A673 (cell line): ENCODE results near the gene PRDM16. TPM values are rescaled to one million over a fixed set of nuclear protein-coding genes. Genes with fewer than 3 reads are reported as not detected.
A peak's percentile ranks its signal among the peaks of the same experiment; 100 is the strongest.

Experiments
- BruUV-seq: library from RNA; stranded (reverse); fragments of 400-500 nt; replicated peaks from 2 replicates; lab custom pipeline; 2021; lab: Mats Ljungman, UMichigan
- CTCF ChIA-PET: fragments of 300-600 bp; sonication (Branson Sonifier 250); formaldehyde crosslinking; loops from one replicate; lab custom pipeline; 2022; ENCODE audit warnings: antibody characterized with exemption; lab: Charles Lee
- POLR2A ChIA-PET: fragments of 300-600 bp; sonication (Branson Sonifier 250); formaldehyde crosslinking; loops from one replicate; lab custom pipeline; 2022; ENCODE audit warnings: antibody characterized with exemption; ENCODE audit not compliant: low non-redundant PET; lab: Charles Lee
- DNase-seq: peaks from one replicate; pipeline ENCODE4 v3.0.0-alpha.2; 2015; ENCODE audit warnings: low spot score
- H3K27ac ChIP-seq: fragments of 200-600 bp; sonication (generic); 2 replicates; pipeline ENCODE4 v1.5.1; 2016; ENCODE audit warnings: mixed run types, low read depth, mild to moderate bottlenecking, mixed read lengths, antibody characterized with exemption, low read length; ENCODE audit not compliant: poor library complexity, severe bottlenecking
- H3K27me3 ChIP-seq: fragments of 200-600 bp; sonication (generic); replicated peaks from 2 replicates; pipeline ENCODE4 v1.6.1; 2017; ENCODE audit warnings: mixed run types, low read depth, mild to moderate bottlenecking, mixed read lengths, antibody characterized with exemption, low read length; ENCODE audit not compliant: insufficient read depth, poor library complexity
- H3K36me3 ChIP-seq: fragments of 200-600 bp; sonication (generic); 2 replicates; pipeline ENCODE4 v1.6.1; 2016; ENCODE audit warnings: mixed run types, mild to moderate bottlenecking, mixed read lengths, antibody characterized with exemption, low read length; ENCODE audit not compliant: insufficient read depth, poor library complexity, severe bottlenecking
- H3K4me1 ChIP-seq: fragments of 200-600 bp; sonication (generic); 2 replicates; pipeline ENCODE4 v1.6.1; 2017; ENCODE audit warnings: mixed run types, mild to moderate bottlenecking, mixed read lengths, antibody characterized with exemption, low read length; ENCODE audit not compliant: insufficient read depth, poor library complexity, severe bottlenecking
- H3K4me3 ChIP-seq: fragments of 200-600 bp; sonication (generic); 2 replicates; pipeline ENCODE4 v1.5.1; 2016; ENCODE audit warnings: low read depth, mixed run types, mild to moderate bottlenecking, mixed read lengths, low read length; ENCODE audit not compliant: poor library complexity, severe bottlenecking
- H3K9me3 ChIP-seq: fragments of 200-600 bp; sonication (generic); 2 replicates; pipeline ENCODE4 v1.6.1; 2016; ENCODE audit warnings: mixed run types, low read depth, mild to moderate bottlenecking, mixed read lengths, antibody characterized with exemption, low read length; ENCODE audit not compliant: poor library complexity, severe bottlenecking
- EZH2 ChIP-seq: fragments of 200-600 bp; sonication (generic); IDR thresholded peaks from 2 replicates; pipeline ENCODE4 v1.6.1; 2017; ENCODE audit warnings: borderline replicate concordance, low read depth, mild to moderate bottlenecking, mixed read lengths, antibody characterized with exemption, low read length; ENCODE audit not compliant: poor library complexity, severe bottlenecking
- intact Hi-C: fragments of 100-400 bp; cut with micrococcal nuclease; formaldehyde crosslinking; loops from one replicate; pipeline ENCODE4 v1.10.0; 2022; ENCODE audit not compliant: unreplicated experiment
- total RNA-seq: library from RNA; stranded (reverse); gene quantifications from 2 replicates; pipeline ENCODE4 v1.2.3, GENCODE V29; 2021
- TF ChIP-seq, protein P1 (sequence below): fragments of 300-800, 200-600 bp; sonication (generic); conservative IDR thresholded peaks from 2 replicates; pipeline ENCODE4 v1.5.1; 2017; ENCODE audit warnings: low read depth, mild to moderate bottlenecking, antibody characterized with exemption, low read length, moderate library complexity, mixed read lengths

Gene PRDM16
- total RNA-seq, 1 experiment from 2014 or later, result 0.49 TPM

DNA sequence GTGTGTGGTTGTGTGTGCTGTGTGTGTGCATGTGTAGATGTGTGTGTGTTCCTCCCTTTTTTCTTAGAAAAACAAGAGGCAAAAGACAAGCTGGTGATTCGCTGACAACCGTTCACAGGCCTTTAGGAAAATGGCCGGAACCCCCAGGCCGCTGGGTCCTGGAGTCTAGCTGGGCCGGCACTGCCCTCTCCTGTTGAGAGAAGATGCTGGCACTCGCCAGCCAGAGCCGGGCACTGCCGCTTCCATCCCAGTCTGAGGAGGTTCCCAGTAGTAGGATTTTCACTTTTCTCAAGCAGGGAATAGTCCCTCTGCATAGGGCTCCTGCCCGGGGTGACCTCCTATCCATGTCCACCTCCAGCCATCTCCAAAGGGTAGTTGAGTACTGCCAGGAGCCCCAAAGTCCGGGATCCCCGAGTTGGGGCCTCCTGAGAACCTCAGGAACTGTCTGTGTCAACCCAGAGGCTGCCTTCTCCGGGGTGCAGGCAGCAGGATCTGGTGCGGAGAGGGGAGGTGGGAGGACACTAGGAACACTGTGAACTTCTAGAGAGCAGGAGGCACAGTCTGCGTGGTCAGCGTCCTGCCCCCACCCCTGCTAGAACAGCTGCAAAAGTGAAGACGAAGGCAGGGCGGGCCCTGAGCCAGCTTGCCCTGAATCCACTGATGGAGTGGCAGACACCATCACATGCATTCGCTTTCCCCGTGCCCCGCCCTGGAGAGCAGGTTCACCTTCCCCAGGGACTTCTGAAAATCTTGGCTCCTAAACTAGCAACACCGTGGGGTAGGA is 341.3 kb downstream of the PRDM16 start:
- POLR2A ChIA-PET, result no interaction called here
- Histone ChIP-seq H3K4me3 (no peak overlapping the region), H3K36me3 (no peaks in the 10 kb centered on the region), H3K4me1 (no peaks in the 10 kb centered on the region), H3K27me3 (no peaks in the 10 kb centered on the region), H3K9me3 (no peaks in the 10 kb centered on the region), H3K27ac (no peak overlapping the region)
- TF ChIP-seq, protein P1, sequence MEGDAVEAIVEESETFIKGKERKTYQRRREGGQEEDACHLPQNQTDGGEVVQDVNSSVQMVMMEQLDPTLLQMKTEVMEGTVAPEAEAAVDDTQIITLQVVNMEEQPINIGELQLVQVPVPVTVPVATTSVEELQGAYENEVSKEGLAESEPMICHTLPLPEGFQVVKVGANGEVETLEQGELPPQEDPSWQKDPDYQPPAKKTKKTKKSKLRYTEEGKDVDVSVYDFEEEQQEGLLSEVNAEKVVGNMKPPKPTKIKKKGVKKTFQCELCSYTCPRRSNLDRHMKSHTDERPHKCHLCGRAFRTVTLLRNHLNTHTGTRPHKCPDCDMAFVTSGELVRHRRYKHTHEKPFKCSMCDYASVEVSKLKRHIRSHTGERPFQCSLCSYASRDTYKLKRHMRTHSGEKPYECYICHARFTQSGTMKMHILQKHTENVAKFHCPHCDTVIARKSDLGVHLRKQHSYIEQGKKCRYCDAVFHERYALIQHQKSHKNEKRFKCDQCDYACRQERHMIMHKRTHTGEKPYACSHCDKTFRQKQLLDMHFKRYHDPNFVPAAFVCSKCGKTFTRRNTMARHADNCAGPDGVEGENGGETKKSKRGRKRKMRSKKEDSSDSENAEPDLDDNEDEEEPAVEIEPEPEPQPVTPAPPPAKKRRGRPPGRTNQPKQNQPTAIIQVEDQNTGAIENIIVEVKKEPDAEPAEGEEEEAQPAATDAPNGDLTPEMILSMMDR, result peak; percentile 57
- no peak for TF ChIP-seq EZH2
- peak; percentile 49 for DNase-seq
- BruUV-seq, result no TSS peak
- CTCF ChIA-PET, result no interaction called here
- intact Hi-C loops, result no loop called here

DNA sequence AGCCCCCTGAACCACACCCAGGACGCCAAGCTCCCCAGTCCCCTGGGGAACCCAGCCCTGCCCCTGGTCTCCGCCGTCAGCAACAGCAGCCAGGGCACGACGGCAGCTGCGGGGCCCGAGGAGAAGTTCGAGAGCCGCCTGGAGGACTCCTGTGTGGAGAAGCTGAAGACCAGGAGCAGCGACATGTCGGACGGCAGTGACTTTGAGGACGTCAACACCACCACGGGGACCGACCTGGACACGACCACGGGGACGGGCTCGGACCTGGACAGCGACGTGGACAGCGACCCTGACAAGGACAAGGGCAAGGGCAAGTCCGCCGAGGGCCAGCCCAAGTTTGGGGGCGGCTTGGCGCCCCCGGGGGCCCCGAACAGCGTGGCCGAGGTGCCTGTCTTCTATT is 342.8 kb downstream of the PRDM16 start:
- ChIA-PET CTCF (no interaction called here), POLR2A (no interaction called here)
- Histone ChIP-seq H3K4me1 (no peaks in the 10 kb centered on the region), H3K36me3 (no peaks in the 10 kb centered on the region), H3K9me3 (peaks cover 2% of the 10 kb centered on the region), H3K4me3 (no peak overlapping the region), H3K27me3 (no peaks in the 10 kb centered on the region), H3K27ac (no peak overlapping the region)
- BruUV-seq, result no TSS peak
- intact Hi-C loops, result no loop called here
- no peak for DNase-seq
- TF ChIP-seq, protein P1, result no peak
- TF ChIP-seq EZH2, result no peak

DNA sequence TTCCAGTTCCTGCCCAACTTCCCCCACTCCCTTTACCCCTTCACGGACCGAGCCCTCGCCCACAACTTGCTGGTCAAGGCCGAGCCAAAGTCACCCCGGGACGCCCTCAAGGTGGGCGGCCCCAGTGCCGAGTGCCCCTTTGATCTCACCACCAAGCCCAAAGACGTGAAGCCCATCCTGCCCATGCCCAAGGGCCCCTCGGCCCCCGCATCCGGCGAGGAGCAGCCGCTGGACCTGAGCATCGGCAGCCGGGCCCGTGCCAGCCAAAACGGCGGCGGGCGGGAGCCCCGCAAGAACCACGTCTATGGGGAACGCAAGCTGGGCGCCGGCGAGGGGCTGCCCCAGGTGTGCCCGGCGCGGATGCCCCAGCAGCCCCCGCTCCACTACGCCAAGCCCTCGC is 343.4 kb downstream of the PRDM16 start:
- no TSS peak for BruUV-seq
- CTCF ChIA-PET, result no interaction called here

More for the DNA sequence above, 343.4 kb downstream of the PRDM16 start:
- POLR2A ChIA-PET, result no interaction called here
- no peaks in the 10 kb centered on the region for H3K4me1 ChIP-seq
- intact Hi-C loops, result no loop called here
- DNase-seq, result no peak
- H3K27me3 ChIP-seq, result no peaks in the 10 kb centered on the region
- TF ChIP-seq, protein P1, result no peak
- no peak for TF ChIP-seq EZH2
- H3K36me3 ChIP-seq, result no peaks in the 10 kb centered on the region
- H3K4me3 ChIP-seq, result no peak overlapping the region
- H3K9me3 ChIP-seq, result peaks cover 6% of the 10 kb centered on the region
- no peak overlapping the region for H3K27ac ChIP-seq
